Panc1 (cell line): ENCODE measurements around the gene ZNF334. TPM values are rescaled to one million over a fixed set of nuclear protein-coding genes. Genes with fewer than 3 reads are reported as not detected.

Experiments
- ATAC-seq: fragments of 200-7000 bp; cut with Tn5 transposase; 2 replicates; pipeline ENCODE4 v1.9.1; 2020; ENCODE audit warnings: mild to moderate bottlenecking, moderate library complexity
- BruUV-seq: library from RNA; stranded (reverse); fragments of 400-500 nt; replicated peaks from 2 replicates; lab custom pipeline; 2021; lab: Mats Ljungman, UMichigan
- CTCF ChIA-PET: fragments of 300-600 bp; sonication (Branson Sonifier 250); formaldehyde crosslinking; loops from one replicate; lab custom pipeline; 2022; ENCODE audit warnings: antibody characterized with exemption; lab: Charles Lee
- POLR2A ChIA-PET: fragments of 300-600 bp; sonication (Branson Sonifier 250); formaldehyde crosslinking; loops from one replicate; lab custom pipeline; 2022; ENCODE audit warnings: antibody characterized with exemption; lab: Charles Lee
- DNase-seq: peaks from one replicate; pipeline ENCODE4 v3.0.0-alpha.2; 2010; ENCODE audit warnings: low read depth, low spot score
- H3K27ac ChIP-seq: 2 replicates; pipeline ENCODE4 v1.5.1; 2011; ENCODE audit warnings: mild to moderate bottlenecking, low read length, inconsistent platforms
- H3K27me3 ChIP-seq: fragments of 200-500 bp; sonication (Bioruptor generic); 2 replicates; pipeline ENCODE4 v1.6.0; 2014; ENCODE audit warnings: low read length, inconsistent platforms; ENCODE audit not compliant: control insufficient read depth, insufficient read depth
- H3K36me3 ChIP-seq: fragments of 200-500 bp; sonication (Bioruptor generic); 2 replicates; pipeline ENCODE4 v1.5.1; 2014; ENCODE audit warnings: inconsistent platforms, mild to moderate bottlenecking, low read length, moderate library complexity; ENCODE audit not compliant: control insufficient read depth, insufficient read depth
- H3K4me1 ChIP-seq: 2 replicates; pipeline ENCODE4 v1.5.1; 2011; ENCODE audit warnings: inconsistent platforms, mild to moderate bottlenecking, low read length, moderate library complexity; ENCODE audit not compliant: control insufficient read depth, insufficient read depth
- H3K4me3 ChIP-seq, 2 experiments: 2 replicates each; pipeline ENCODE4 v1.5.1; 2011 to 2012; ENCODE audit warnings: low read depth in 2 of 2, low read length in 2 of 2, mild to moderate bottlenecking in 2 of 2, inconsistent platforms in 1 of 2, moderate library complexity in 1 of 2
- H3K9me3 ChIP-seq: fragments of 200-500 bp; sonication (Bioruptor generic); 2 replicates; pipeline ENCODE4 v1.5.1; 2014; ENCODE audit warnings: low read depth, mild to moderate bottlenecking, inconsistent platforms, low read length, moderate library complexity; ENCODE audit not compliant: control insufficient read depth, insufficient read depth
- POLR2AphosphoS5 ChIP-seq: IDR thresholded peaks from 2 replicates; pipeline ENCODE4 v1.6.1; 2012; ENCODE audit warnings: mild to moderate bottlenecking, low read depth, low read length, moderate library complexity
- SIN3A ChIP-seq: IDR thresholded peaks from 2 replicates; pipeline ENCODE4 v1.6.1; 2012; ENCODE audit warnings: low read depth, mild to moderate bottlenecking, low read length, moderate library complexity, borderline replicate concordance; ENCODE audit not compliant: insufficient read depth
- TCF7L2 ChIP-seq: IDR thresholded peaks from 2 replicates; pipeline ENCODE4 v1.6.1; 2011; ENCODE audit warnings: mild to moderate bottlenecking, low read depth, low read length, inconsistent platforms
- in situ Hi-C: cut with HindIII; loops from 2 replicates; pipeline ENCODE4 v1.10.0; 2016; ENCODE audit warnings: low sequenced_read_pairs, low pct_unique_long_range_greater_than_20kb
- intact Hi-C: fragments of 100-400 bp; cut with micrococcal nuclease; formaldehyde crosslinking; loops from one replicate; pipeline ENCODE4 v1.10.0; 2022; ENCODE audit not compliant: unreplicated experiment
- total RNA-seq: library from RNA; stranded (reverse); gene quantifications from one replicate; pipeline ENCODE4 v1.2.1, GENCODE V29; 2021; ENCODE audit not compliant: unreplicated experiment
- TF ChIP-seq, protein P1 (sequence below): fragments of 450-650 bp; IDR thresholded peaks from 2 replicates; pipeline ENCODE4 v1.5.1; 2017; ENCODE audit warnings: mild to moderate bottlenecking
- TF ChIP-seq, protein P2 (sequence below), 2 experiments: IDR thresholded peaks; 2 replicates each; pipeline ENCODE4 v1.6.1; 2011 to 2012; ENCODE audit warnings: low read depth in 2 of 2, control low read depth in 1 of 2, low read length in 1 of 2, mild to moderate bottlenecking in 1 of 2, moderate library complexity in 1 of 2; ENCODE audit not compliant: insufficient read depth in 1 of 2

ZNF334 gene
- total RNA-seq, 1 experiment from 2014 or later, result 0.28 TPM

DNA sequence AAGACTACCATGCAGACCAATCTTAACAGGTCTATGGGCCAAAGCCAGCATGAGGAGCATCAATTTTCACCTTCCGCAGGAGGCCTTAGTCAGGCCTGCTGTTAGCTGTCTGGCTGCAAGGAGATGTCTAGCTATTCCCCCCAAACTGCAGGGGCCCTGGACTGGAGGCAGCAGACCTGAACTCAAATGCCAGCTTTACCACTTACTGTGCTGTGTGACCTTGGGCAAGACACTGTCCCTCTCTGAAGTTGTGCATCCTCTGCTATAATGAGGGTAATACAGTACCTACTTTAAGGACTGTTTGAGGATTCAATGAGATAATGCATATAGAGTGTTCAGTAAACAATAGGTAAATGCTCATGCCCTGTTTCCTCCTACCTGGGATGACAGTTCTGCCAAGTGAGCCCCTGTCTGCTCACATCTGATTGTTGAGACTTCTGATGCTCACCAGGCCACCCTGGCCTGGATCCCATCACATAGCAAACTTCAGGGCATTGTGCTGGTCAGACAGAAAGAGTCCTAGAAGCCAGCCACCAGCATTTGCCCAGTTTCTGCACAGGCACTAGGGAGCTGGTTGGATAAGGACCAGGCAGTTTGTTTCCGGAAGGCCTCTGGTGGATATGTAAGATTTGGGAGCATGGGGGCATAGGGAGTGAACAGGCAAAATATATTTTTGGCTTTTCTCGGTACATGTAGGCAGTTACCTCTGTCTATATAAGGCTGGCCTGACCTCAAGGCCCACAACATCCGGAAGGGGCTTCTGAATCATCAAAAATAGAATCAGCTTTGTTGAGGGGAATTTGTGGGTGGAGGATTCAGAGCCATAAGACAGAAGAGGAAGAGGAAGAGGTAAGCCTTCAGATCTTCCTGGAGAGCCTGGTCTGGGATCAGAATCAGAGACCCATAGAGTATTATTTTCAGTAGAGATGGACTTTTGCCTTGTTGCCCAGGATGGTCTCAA is 39.4 kb upstream of the ZNF334 start:
- intact Hi-C loops, result no loop called here
- POLR2A ChIA-PET, result no interaction called here

DNA sequence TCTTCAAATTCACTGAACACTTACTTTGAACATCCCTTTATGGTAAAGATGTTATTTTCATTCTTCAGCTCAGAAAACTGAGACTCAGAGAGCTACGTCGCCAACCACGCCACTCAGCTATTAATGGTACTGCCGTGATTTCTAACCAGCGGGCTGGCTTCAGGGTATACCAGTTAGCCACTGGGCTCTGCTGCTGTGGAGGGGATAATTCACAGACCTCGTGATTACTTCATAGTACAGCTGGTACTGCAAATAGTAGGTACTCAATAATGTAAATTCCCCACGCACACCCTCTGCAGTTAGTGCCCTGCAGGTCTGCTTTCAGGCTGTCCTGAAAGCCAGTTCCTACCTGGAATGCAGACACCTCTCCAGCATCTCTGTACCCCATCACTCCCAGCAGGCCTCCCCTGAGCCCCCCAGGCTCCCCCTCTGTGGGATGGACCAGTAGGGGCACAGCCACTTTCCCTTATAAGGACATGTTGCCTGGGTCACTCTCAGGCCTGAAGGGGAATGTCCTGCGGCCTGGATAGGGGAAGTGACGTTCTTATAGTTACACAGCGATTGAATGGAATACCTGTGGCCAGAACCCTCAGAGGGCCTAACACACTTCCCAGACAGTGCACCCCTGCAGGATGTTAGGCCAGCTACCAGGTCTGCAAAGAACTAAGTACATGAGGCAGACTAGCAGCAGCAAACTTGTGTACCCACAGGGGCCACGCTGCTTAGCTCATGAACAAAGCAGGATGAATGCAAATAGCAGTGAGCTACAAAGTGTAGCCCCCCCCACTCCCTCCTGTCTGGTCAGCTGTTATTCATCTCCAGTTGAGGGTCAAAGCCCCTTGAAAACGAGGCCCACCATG is 38.4 kb upstream of the ZNF334 start:
- no peak for DNase-seq
- ChIA-PET POLR2A (no interaction called here), CTCF (interaction anchor here (0.6 kb wide), 1 partner anchor 22 kb away, joined by 3 read pairs; no protein-coding TSS in a partner anchor)
- intact Hi-C loops (no loop called here), in situ Hi-C loops (no loop called here)
- Histone ChIP-seq H3K4me3 (no peak overlapping the region), H3K27ac (no peak overlapping the region), H3K27me3 (no peaks in the 10 kb centered on the region; the same call in 1 of the 2 replicates), H3K4me1 (no peaks in the 10 kb centered on the region), H3K9me3 (no peaks in the 10 kb centered on the region), H3K36me3 (no peaks in the 10 kb centered on the region)
- BruUV-seq, result no TSS peak
- TF ChIP-seq SIN3A (no peak), POLR2AphosphoS5 (no peak), TCF7L2 (no peak)
- TF ChIP-seq, protein P1, sequence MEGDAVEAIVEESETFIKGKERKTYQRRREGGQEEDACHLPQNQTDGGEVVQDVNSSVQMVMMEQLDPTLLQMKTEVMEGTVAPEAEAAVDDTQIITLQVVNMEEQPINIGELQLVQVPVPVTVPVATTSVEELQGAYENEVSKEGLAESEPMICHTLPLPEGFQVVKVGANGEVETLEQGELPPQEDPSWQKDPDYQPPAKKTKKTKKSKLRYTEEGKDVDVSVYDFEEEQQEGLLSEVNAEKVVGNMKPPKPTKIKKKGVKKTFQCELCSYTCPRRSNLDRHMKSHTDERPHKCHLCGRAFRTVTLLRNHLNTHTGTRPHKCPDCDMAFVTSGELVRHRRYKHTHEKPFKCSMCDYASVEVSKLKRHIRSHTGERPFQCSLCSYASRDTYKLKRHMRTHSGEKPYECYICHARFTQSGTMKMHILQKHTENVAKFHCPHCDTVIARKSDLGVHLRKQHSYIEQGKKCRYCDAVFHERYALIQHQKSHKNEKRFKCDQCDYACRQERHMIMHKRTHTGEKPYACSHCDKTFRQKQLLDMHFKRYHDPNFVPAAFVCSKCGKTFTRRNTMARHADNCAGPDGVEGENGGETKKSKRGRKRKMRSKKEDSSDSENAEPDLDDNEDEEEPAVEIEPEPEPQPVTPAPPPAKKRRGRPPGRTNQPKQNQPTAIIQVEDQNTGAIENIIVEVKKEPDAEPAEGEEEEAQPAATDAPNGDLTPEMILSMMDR, result no peak
- TF ChIP-seq, protein P2, sequence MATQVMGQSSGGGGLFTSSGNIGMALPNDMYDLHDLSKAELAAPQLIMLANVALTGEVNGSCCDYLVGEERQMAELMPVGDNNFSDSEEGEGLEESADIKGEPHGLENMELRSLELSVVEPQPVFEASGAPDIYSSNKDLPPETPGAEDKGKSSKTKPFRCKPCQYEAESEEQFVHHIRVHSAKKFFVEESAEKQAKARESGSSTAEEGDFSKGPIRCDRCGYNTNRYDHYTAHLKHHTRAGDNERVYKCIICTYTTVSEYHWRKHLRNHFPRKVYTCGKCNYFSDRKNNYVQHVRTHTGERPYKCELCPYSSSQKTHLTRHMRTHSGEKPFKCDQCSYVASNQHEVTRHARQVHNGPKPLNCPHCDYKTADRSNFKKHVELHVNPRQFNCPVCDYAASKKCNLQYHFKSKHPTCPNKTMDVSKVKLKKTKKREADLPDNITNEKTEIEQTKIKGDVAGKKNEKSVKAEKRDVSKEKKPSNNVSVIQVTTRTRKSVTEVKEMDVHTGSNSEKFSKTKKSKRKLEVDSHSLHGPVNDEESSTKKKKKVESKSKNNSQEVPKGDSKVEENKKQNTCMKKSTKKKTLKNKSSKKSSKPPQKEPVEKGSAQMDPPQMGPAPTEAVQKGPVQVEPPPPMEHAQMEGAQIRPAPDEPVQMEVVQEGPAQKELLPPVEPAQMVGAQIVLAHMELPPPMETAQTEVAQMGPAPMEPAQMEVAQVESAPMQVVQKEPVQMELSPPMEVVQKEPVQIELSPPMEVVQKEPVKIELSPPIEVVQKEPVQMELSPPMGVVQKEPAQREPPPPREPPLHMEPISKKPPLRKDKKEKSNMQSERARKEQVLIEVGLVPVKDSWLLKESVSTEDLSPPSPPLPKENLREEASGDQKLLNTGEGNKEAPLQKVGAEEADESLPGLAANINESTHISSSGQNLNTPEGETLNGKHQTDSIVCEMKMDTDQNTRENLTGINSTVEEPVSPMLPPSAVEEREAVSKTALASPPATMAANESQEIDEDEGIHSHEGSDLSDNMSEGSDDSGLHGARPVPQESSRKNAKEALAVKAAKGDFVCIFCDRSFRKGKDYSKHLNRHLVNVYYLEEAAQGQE (IDR thresholded peaks at IDR 0.05; ENCODE audit: insufficient read depth in 1 of 2, low read depth in 2 of 2, low read length in 1 of 2), result no peak
- ATAC-seq, result no peak

More for the DNA sequence above, 39.4 kb upstream of the ZNF334 start:
- Histone ChIP-seq H3K4me1 (no peaks in the 10 kb centered on the region), H3K36me3 (no peaks in the 10 kb centered on the region), H3K27me3 (peaks cover 3% of the 10 kb centered on the region), H3K27ac (no peak overlapping the region), H3K9me3 (no peaks in the 10 kb centered on the region), H3K4me3 (no peak overlapping the region)
- CTCF ChIA-PET, result no interaction called here
- no TSS peak for BruUV-seq
- in situ Hi-C loops, result no loop called here
- TF ChIP-seq, protein P2 (IDR thresholded peaks at IDR 0.05; ENCODE audit: insufficient read depth in 1 of 2, low read depth in 2 of 2, low read length in 1 of 2), result no peak
- TF ChIP-seq POLR2AphosphoS5 (no peak), SIN3A (no peak), TCF7L2 (no peak)
- TF ChIP-seq, protein P1, result no peak
- DNase-seq (no peak), ATAC-seq (no peak)
